GM12801 (cell line): ENCODE data around the gene NLRP12.

ENCODE experiments used
- CTCF ChIP-seq: IDR thresholded peaks from one replicate; pipeline ENCODE4 v1.5.1; 2011; ENCODE audit warnings: control low read depth; ENCODE audit not compliant: insufficient read length; ENCODE audit errors: extremely low read depth

The NLRP12 gene

GRCh38 chr19:53847555-53847954 lies 23.4 kb upstream of the NLRP12 start:
- TF ChIP-seq CTCF: no peak

- TF ChIP-seq CTCF: no peak
Measured at GRCh38 chr19:53844849-53845246, 20.7 kb upstream of the NLRP12 start.

GRCh38 chr19:53828531-53828930 lies 4.4 kb upstream of the NLRP12 start:
- TF ChIP-seq CTCF: no peak

GRCh38 chr19:53826876-53827275 lies 2.8 kb upstream of the NLRP12 start:
- TF ChIP-seq CTCF: no peak

GRCh38 chr19:53823380-53824120 lies 564 bp downstream of the NLRP12 start:
- TF ChIP-seq CTCF: no peak

- TF ChIP-seq CTCF: no peak
Measured at GRCh38 chr19:53819861-53820260, 4.3 kb downstream of the NLRP12 start.

- TF ChIP-seq CTCF: no peak
Measured at GRCh38 chr19:53818756-53819155, 5.4 kb downstream of the NLRP12 start.
